T-helper 1 cell treated with Interleukin-12 subunit alpha and Interleukin-12 subunit beta and Interleukin-4 antibody, amounts not matched to agents 30 μg/mL and 1 μg/mL, for 36 hours (primary cell): ENCODE data around the gene UNC79.

Source experiments
- H3K27ac Mint-ChIP-seq: one replicate; pipeline ENCODE4 v1.8.0; 2021; ENCODE audit warnings: mild to moderate bottlenecking, mixed read lengths
- H3K27me3 Mint-ChIP-seq: one replicate; pipeline ENCODE4 v1.8.0; 2021; ENCODE audit warnings: low read depth, mixed read lengths
- H3K36me3 Mint-ChIP-seq: one replicate; pipeline ENCODE4 v1.8.0; 2021; ENCODE audit warnings: low read depth, mixed read lengths
- H3K4me1 Mint-ChIP-seq: one replicate; pipeline ENCODE4 v1.8.0; 2021; ENCODE audit warnings: low read depth, mixed read lengths
- H3K4me3 Mint-ChIP-seq: one replicate; pipeline ENCODE4 v1.8.0; 2021; ENCODE audit warnings: mild to moderate bottlenecking, moderate library complexity, mixed read lengths
- H3K9me3 Mint-ChIP-seq: one replicate; pipeline ENCODE4 v1.8.0; 2021; ENCODE audit warnings: mixed read lengths

The UNC79 gene

DNA sequence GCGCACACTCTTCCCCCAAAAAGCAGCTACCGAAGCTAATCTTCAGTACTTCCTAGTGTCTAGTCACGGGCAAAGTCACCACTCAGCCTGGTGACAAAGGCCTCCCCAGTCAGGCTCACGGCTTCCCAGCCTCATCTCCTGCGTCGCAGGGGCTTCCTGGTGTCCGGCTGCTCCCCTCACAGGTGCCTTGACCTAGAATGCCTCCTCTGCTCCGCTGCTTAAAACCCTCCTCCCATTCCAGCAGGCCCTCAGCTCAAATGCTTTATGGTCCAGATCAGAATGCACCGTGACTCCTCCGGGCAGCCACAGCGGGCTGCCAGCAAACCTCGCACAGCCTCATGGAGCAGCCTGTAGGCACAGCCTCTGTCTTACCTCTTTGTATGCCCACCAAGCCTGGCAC is 304.5 kb downstream of the UNC79 start:
- no peaks in the 10 kb centered on the region for H3K4me1 Mint-ChIP-seq
- H3K27ac Mint-ChIP-seq, result no peak overlapping the region
- H3K36me3 Mint-ChIP-seq, result no peaks in the 10 kb centered on the region
- H3K4me3 Mint-ChIP-seq, result no peak overlapping the region
- no peaks in the 10 kb centered on the region for H3K9me3 Mint-ChIP-seq
- no peaks in the 10 kb centered on the region for H3K27me3 Mint-ChIP-seq

DNA sequence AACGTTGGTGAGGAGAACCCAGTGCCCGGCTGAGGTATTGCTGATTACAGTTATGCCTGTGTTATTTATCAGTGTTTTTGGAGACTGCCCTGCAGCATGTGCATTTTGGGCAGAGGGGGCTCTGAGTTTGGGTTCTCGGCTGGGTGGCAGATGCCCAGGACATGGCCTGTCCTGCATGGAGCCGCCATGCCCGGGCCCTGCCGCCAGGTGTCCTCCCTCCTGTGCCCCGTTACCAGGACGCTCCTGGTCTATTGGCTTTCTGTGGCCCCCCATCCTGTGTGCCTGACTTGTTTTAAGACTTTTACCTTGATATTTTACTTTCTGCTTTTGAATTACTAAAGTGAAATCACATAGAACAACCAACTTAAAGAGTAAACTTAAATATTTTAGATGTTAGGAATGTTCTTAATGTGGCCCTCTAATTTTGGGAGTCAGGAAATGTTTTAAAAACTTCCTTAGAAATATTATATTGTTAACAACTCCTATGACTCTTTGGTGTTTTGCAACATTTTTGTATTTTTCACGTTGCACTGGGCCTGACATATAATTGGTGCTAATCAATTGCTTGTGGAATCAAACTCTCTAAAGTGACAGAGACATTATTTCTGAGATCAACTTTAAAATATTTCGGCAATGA is 305.8 kb downstream of the UNC79 start:
- H3K4me3 Mint-ChIP-seq, result no peak overlapping the region
- H3K4me1 Mint-ChIP-seq, result no peaks in the 10 kb centered on the region
- H3K9me3 Mint-ChIP-seq, result no peaks in the 10 kb centered on the region
- H3K27ac Mint-ChIP-seq, result no peak overlapping the region
- H3K27me3 Mint-ChIP-seq, result no peaks in the 10 kb centered on the region
- no peaks in the 10 kb centered on the region for H3K36me3 Mint-ChIP-seq

DNA sequence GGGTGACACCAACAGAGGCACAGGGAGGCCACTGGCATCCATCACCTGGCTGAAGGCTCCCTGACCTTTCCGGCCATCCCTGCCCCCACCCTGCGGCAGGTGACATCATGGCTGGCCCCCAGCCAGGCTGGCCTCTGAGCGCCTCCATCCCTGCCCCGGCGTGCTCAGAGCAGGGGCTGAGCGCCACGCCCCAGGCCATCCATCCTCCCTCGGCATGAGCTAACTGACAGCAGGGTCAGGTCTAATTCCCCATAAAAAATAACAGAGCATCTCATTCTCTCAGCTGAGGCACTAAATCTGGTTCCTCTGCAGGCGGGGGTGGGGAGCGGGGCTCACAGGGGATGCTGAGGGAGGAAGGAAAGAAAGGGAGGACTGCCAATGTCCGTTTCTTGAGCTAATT is 306.9 kb downstream of the UNC79 start:
- Mint-ChIP-seq H3K4me1 (no peaks in the 10 kb centered on the region), H3K4me3 (no peak overlapping the region), H3K27me3 (no peaks in the 10 kb centered on the region), H3K27ac (no peak overlapping the region), H3K36me3 (no peaks in the 10 kb centered on the region), H3K9me3 (no peaks in the 10 kb centered on the region)

DNA sequence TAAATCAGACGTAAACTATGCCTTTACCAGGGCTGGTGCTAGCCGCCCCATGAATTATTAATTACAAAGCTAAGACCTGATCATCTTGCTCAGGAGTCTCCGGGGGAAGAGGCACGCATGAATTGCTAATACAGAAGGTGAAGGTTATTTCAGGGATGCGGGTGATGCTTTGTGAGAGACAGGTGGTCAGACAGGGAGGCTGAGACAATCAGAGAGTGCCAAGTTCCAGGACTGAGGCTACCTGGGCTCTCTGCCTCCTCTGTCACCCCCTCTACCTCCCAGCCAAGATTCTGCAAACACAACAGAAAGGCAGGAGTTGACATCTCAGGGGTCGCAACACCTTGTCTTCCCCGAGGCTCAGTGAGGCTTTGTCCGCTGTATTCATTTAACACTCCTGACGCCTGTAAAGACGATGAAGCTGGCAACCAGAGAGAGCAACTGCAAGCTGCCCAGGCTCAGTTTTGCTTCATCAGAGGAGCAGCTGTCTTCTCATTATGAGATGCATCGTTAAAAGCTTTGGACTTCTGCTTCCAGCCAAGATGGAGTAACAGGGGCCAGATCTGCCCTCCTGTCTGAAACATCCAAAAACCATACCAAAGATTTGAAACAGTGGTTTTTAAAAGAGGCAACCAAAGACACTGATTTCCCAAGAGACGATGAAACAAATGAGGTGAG is 311.0 kb downstream of the UNC79 start:
- Mint-ChIP-seq H3K4me1 (no peaks in the 10 kb centered on the region), H3K27ac (no peak overlapping the region), H3K36me3 (no peaks in the 10 kb centered on the region), H3K4me3 (no peak overlapping the region), H3K9me3 (no peaks in the 10 kb centered on the region), H3K27me3 (no peaks in the 10 kb centered on the region)

DNA sequence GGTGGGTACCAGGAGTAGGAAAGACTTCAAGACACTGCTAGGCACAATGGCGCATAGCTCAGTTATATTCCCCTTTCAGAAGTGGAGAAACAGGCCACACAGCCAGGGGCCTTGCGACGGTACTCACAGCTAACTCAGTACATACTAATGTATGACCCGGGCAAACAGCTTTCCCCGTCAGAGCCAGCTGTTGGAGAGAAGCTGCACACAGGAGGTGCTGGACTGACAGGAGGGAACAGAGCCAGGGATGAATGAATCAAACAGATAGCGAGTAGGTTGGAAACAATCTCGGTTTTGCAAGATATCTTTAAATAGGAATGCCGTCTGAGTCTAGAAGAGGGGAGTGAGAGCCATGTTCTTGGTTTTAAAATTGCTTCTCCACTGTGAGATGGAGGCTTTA is 312.0 kb downstream of the UNC79 start:
- no peaks in the 10 kb centered on the region for H3K4me1 Mint-ChIP-seq
- H3K4me3 Mint-ChIP-seq, result no peak overlapping the region
- H3K9me3 Mint-ChIP-seq, result no peaks in the 10 kb centered on the region
- H3K27me3 Mint-ChIP-seq, result no peaks in the 10 kb centered on the region
- H3K27ac Mint-ChIP-seq, result no peak overlapping the region
- no peaks in the 10 kb centered on the region for H3K36me3 Mint-ChIP-seq

DNA sequence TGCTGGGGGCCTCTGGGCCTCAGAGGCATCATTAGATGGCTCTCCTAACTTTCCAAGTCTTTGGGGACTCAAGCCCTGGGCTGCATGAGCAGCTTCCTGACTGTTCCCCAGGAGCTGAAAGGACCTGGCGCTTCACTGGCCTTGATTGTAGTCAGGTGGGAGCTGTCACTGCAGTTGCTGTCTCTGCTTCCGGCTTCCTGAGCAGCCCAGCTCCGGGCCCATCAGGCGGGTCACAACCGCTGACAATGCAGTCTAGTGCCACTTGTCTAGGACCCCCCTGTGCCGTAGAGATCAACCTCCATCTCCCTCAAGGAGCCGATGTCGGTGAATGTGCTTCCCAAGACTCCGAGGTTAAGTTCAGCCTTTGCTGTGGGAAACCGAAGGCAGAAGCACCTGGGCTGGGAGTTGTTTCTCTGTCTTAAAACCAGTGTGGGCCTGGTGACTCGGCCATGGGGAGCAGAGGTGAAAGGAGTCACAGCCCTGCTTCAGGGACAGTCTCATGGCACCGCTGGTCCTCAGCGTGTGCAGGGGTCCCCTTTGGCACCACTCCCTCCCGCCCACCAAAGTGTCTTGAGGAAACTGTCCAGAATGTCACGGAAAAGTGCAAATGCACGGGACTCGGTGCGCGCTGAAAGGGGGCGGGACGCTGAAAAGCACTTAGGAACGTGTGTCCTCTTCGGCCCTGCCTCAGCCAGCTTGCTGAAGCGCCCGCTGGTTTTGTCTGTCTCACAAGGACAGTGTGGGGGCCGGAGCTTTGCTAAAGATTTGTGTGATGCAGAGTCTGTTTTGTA is 312.7 kb downstream of the UNC79 start:
- Mint-ChIP-seq H3K27ac (no peak overlapping the region), H3K4me1 (no peaks in the 10 kb centered on the region), H3K36me3 (no peaks in the 10 kb centered on the region), H3K27me3 (no peaks in the 10 kb centered on the region), H3K4me3 (no peak overlapping the region), H3K9me3 (no peaks in the 10 kb centered on the region)

DNA sequence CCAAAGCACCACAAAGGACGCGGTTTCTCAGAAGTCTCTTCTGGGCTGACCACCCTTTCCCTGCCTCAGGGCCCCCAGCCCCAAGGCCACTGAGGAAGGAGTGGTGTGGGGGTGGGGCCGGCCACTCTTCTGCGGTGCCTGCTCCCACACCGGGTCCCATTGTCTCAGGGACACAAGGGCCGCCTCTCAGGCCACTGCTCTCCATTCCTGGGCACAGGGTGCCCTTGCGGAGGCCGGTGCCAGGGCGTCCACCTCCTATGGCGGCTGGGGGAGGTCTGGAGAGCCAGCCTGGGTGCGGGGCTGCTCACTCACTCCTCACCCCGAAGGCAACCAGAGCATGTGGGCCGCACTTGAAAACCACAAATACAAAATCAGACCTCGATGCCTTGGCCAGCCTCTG is 313.4 kb downstream of the UNC79 start:
- H3K27me3 Mint-ChIP-seq, result no peaks in the 10 kb centered on the region
- H3K4me3 Mint-ChIP-seq, result no peak overlapping the region
- no peaks in the 10 kb centered on the region for H3K9me3 Mint-ChIP-seq
- H3K27ac Mint-ChIP-seq, result no peak overlapping the region
- no peaks in the 10 kb centered on the region for H3K36me3 Mint-ChIP-seq
- no peaks in the 10 kb centered on the region for H3K4me1 Mint-ChIP-seq

DNA sequence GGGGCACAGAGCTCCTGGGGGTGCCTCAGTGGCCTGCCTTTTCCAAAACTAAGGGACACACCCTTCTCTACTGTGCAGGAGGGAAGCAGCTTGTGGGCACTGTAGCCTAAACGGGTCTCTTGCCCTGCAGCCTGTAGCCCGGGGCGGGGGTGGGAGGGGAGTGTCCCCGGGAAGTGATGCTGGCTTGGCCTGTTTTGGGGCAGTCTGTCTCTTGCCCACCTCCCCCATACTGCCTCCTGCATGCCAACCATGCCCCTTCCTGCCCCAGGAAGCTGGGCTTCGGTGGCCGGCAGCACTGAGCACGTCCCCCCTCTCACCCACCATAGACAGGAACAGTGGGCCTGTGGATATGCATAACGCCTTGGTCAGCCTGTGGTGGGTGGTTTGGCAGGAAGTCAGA is 314.1 kb downstream of the UNC79 start:
- H3K4me1 Mint-ChIP-seq, result no peaks in the 10 kb centered on the region
- no peak overlapping the region for H3K27ac Mint-ChIP-seq
- H3K4me3 Mint-ChIP-seq, result no peak overlapping the region
- H3K27me3 Mint-ChIP-seq, result no peaks in the 10 kb centered on the region
- H3K9me3 Mint-ChIP-seq, result no peaks in the 10 kb centered on the region
- no peaks in the 10 kb centered on the region for H3K36me3 Mint-ChIP-seq

DNA sequence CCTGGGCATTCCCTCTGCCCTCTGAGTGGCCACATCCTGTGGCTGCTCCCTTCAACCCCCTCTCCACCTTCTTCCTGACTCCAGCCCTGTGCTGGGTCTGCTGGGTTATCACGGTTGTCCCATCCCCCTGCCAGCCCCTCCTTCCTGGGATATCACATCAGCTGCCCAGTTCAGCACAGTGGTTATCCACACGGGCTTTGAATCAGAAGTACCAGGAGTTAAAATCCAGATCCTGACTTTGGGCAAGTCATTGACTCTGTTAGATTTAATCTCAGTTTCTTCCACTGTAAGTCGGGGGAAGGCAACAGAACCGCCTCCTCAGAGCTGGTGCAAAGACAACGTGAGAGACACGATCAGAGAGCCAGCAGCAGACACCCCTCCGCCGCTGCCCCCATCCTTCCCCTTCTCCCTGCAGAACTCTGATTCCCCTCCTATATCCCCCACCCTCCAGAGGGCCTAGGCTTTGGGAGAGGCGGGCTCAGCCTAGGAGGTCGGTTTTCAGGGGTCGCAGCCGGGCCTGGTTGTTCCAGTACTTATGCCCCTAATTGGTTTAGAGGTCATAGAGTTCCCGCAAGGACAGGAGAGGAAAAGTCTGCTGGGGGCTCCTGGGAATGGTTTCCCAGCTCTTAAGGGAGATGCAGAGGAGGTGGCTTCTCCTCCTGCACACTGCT is 315.0 kb downstream of the UNC79 start:
- Mint-ChIP-seq H3K4me3 (no peak overlapping the region), H3K36me3 (no peaks in the 10 kb centered on the region), H3K27ac (no peak overlapping the region), H3K4me1 (no peaks in the 10 kb centered on the region), H3K27me3 (no peaks in the 10 kb centered on the region), H3K9me3 (no peaks in the 10 kb centered on the region)

DNA sequence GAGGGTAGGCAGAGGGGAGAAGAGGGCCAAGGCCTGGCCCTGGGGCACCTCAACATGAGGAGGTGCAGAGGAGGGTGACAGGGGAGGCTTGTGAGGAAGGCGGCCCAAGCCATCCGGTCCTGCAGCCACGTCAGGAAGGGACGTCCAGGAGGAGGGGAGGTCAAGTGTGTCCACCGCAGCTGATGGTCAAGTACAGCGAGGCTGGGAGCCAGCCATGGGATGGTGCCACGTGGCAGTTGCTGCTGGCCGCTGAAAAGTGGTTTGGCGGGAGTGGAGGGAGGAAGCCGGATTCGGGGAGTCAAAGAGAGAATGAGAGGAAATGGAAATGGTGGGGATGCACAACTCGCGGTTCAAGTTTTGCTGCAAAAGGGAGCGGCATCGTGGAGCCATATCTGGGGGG is 316.4 kb downstream of the UNC79 start:
- Mint-ChIP-seq H3K27ac (no peak overlapping the region), H3K4me3 (no peak overlapping the region), H3K36me3 (no peaks in the 10 kb centered on the region), H3K9me3 (no peaks in the 10 kb centered on the region), H3K4me1 (no peaks in the 10 kb centered on the region), H3K27me3 (no peaks in the 10 kb centered on the region)

DNA sequence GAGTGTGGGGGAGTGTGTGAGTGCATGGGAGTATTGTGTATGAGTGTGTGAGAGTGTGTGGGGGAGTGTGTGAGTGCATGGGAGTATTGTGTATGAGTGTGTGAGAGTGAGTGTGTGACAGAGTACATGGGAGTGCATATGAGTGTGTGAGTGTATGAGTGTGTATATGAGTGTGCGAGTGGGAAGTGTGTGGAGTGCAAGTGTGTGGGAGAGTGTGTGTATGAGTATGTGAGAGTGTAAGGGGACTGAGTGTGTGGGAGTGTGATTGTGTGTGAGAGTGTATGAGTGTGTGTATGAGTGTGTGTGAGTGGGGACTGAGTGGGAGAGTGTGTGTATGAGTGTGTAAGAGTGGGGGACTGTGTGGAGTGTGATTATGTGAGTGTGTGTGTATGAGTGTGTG is 316.8 kb downstream of the UNC79 start:
- H3K27me3 Mint-ChIP-seq, result no peaks in the 10 kb centered on the region
- H3K4me1 Mint-ChIP-seq, result no peaks in the 10 kb centered on the region
- H3K36me3 Mint-ChIP-seq, result no peaks in the 10 kb centered on the region
- no peak overlapping the region for H3K4me3 Mint-ChIP-seq
- H3K9me3 Mint-ChIP-seq, result no peaks in the 10 kb centered on the region
- no peak overlapping the region for H3K27ac Mint-ChIP-seq

DNA sequence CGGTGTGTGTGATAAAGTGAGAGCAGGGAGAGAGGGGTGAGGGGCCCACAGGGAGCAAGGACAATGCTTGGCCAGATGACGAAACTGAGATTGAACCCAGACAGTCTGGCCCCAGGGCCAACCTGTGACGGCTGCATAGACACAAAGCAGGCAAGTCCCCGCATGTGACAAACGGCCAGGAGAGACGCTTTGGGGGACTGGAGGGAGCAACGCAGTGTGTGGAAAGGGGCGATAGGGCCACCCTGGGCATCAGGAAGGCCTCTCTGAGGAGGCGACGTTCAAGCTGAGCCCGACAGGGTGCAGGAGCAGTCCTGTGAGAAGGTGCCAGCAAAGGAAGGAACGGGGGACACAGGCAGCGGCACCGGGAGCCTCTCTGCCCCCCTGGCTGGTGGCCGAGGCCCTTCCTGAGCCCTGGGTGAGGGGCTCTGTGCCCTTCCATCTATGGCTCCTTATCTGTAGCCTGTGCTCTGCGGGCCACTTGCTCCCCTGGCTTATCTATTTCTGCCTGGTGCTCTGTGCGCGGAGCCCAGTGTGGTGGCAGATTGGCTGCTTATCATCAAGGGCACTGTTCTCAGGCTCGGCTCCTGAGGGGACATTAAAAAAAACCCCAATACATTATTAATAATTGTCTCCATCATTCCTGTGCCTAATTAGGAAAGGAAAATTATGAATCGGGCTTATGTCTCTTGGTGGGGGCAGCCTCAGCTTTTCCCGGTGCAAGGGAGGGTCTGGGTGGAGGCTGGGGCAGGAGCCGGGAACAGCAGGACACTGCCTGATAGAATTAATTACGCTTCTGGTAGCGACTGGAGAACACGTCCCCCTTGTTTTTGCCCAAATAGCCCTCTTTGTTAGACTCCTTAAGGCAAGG is 317.7 kb downstream of the UNC79 start:
- Mint-ChIP-seq H3K4me3 (no peak overlapping the region), H3K27ac (no peak overlapping the region), H3K9me3 (no peaks in the 10 kb centered on the region), H3K36me3 (no peaks in the 10 kb centered on the region), H3K4me1 (no peaks in the 10 kb centered on the region), H3K27me3 (no peaks in the 10 kb centered on the region)

DNA sequence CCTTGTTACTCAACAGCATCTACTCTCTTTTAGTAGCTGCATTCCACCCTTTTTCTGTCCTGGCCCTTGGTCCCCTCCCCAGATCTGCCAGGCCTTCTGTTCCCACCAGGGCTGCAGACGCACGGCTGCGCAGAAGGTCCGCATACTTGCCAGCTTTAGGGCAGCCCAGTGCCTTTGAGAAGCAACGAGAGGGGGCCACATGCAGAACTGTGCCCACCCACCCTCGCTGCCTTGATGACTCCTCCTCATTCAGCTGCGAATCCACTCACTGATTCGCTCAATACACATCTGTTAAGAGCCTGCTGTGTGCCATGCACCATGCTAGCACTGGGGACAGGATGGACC is 318.3 kb downstream of the UNC79 start:
- no peaks in the 10 kb centered on the region for H3K36me3 Mint-ChIP-seq
- no peaks in the 10 kb centered on the region for H3K9me3 Mint-ChIP-seq
- H3K27me3 Mint-ChIP-seq, result no peaks in the 10 kb centered on the region
- H3K4me1 Mint-ChIP-seq, result no peaks in the 10 kb centered on the region
- no peak overlapping the region for H3K27ac Mint-ChIP-seq
- H3K4me3 Mint-ChIP-seq, result no peak overlapping the region

DNA sequence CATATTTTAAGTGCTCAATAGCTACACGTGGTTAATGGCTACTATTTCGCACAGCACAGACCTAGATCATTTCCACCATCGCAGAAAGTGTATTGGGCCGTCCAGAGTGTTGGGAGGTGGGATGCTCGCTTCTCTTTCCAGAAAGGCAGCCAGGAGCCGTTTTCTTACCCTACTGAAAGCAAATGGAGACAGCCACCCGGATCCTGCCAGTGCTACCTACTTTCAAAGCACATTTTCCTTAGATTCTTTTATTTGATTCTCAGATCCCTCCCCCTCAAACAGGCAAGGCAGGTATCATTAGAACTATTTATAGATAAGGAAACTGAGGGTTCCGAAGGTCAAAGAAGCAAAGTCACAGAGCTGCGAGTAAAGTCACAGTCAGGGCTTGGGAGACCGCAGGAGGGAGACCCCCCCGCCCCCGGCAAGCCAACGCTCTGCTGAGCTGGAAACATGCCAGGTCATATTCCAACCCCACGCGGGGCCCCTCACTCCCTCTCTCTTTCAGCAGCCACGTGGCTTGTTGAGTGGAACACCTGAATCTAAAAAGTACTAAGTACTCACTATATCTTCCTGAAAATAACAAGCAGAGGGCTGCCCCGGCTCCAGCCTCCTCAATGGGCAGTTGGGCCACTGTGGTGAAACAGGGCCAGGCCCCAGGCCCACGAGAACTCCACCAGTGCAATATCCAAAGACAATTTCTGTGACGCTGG is 321.4 kb downstream of the UNC79 start:
- H3K4me1 Mint-ChIP-seq, result no peaks in the 10 kb centered on the region
- H3K36me3 Mint-ChIP-seq, result no peaks in the 10 kb centered on the region
- no peaks in the 10 kb centered on the region for H3K27me3 Mint-ChIP-seq
- no peak overlapping the region for H3K27ac Mint-ChIP-seq
- H3K4me3 Mint-ChIP-seq, result no peak overlapping the region
- H3K9me3 Mint-ChIP-seq, result no peaks in the 10 kb centered on the region
